Effector memory CD8-positive, alpha-beta T cell (primary cell): ENCODE data around the gene ATP4A.
"Not testable (repeated sequence)": the region's sequence is repeated elsewhere in the genome, so short reads cannot be mapped to it uniquely, and the experiment has no call there.

ENCODE experiments used
- ATAC-seq: fragments of 150-1000 bp; cut with Tn5 transposase; replicated peaks from 2 replicates; pipeline ENCODE4 v1.10.0; 2021; ENCODE audit warnings: mild to moderate bottlenecking, moderate library complexity
- DNase-seq, 3 experiments: peaks; one replicate each; pipeline ENCODE4 v3.0.0; 2021
- H3K27ac Mint-ChIP-seq, 2 donors: one replicate each; pipeline ENCODE4 v1.8.0; 2022; ENCODE audit warnings: mild to moderate bottlenecking in 2 of 2, mixed read lengths in 2 of 2, moderate library complexity in 2 of 2
- H3K27me3 Mint-ChIP-seq, 2 donors: one replicate each; pipeline ENCODE4 v1.8.0; 2022; ENCODE audit warnings: mixed read lengths in 2 of 2
- H3K36me3 Mint-ChIP-seq: one replicate; pipeline ENCODE4 v1.8.0; 2022; ENCODE audit warnings: mild to moderate bottlenecking, moderate library complexity, mixed read lengths; ENCODE audit not compliant: insufficient read depth
- H3K4me1 Mint-ChIP-seq, 2 donors: one replicate each; pipeline ENCODE4 v1.8.0; 2022; ENCODE audit warnings: low read depth in 2 of 2, mixed read lengths in 2 of 2
- H3K4me3 Mint-ChIP-seq, 2 donors: one replicate each; pipeline ENCODE4 v1.8.0; 2022; ENCODE audit warnings: mild to moderate bottlenecking in 2 of 2, mixed read lengths in 2 of 2, moderate library complexity in 2 of 2
- H3K9me3 Mint-ChIP-seq, 2 donors: one replicate each; pipeline ENCODE4 v1.8.0; 2022; ENCODE audit warnings: mixed read lengths in 2 of 2
- total RNA-seq, 9 experiments: gene quantifications; one replicate each; lab custom pipeline; 2026; lab: John Stamatoyannopoulos, UW

ATP4A gene
- total RNA-seq: 0 to 0.19 (median 0) reads per million in 9 experiments

- Mint-ChIP-seq H3K27ac (no peak within 1 kb of the TSS), H3K27me3 (peaks cover 44 to 88% of the 10 kb centered on the region in 2 donors), H3K4me3 (no peak within 1 kb of the TSS), H3K9me3 (no peaks in the 10 kb centered on the region), H3K36me3 (no peaks in the 10 kb centered on the region), H3K4me1 (peaks cover 0 to 4% of the 10 kb centered on the region in 2 donors)
- ATAC-seq (no peak), DNase-seq (no peak)
Observed at GRCh38 chr19:35563207-35563829, at the start of gene ATP4A. TSS of gene ATP4A (minus strand) at chr19:35563658. CDS start at chr19:35563629, 29 bp downstream.

GRCh38 chr19:35612559-35613321 lies 49.3 kb upstream of the ATP4A start, which contains the start of gene HAUS5:
TSS of gene HAUS5 (plus strand) at chr19:35612735. CDS start at chr19:35612795, 60 bp downstream.
- DNase-seq (peak; percentile 94 to 98 (median 97)), ATAC-seq (peak; percentile 94)
- Mint-ChIP-seq H3K27me3 (no peaks in the 10 kb centered on the region), H3K4me1 (peaks cover 0 to 21% of the 10 kb centered on the region in 2 donors), H3K9me3 (peaks cover 0 to 6% of the 10 kb centered on the region in 2 donors), H3K27ac (peak within 1 kb of the TSS; percentile 94 to 95), H3K36me3 (peaks cover 37% of the 10 kb centered on the region), H3K4me3 (peak within 1 kb of the TSS; percentile 82 to 87)

- Mint-ChIP-seq H3K4me1 (peaks cover 0 to 21% of the 10 kb centered on the region in 2 donors), H3K27me3 (no peaks in the 10 kb centered on the region), H3K36me3 (peaks cover 37% of the 10 kb centered on the region), H3K9me3 (peaks cover 0 to 6% of the 10 kb centered on the region in 2 donors), H3K4me3 (peak overlapping the region; percentile 82 to 87), H3K27ac (peak overlapping the region; percentile 94 to 95)
- ATAC-seq (no peak), DNase-seq (no peak)
Observed at GRCh38 chr19:35612224-35612558, 48.7 kb upstream of the ATP4A start.

- ATAC-seq (no peak), DNase-seq (no peak)
- peak overlapping the region; percentile 35 to 51 for H3K27ac Mint-ChIP-seq
- peaks cover 0 to 6% of the 10 kb centered on the region in 2 donors for H3K9me3 Mint-ChIP-seq
- H3K4me3 Mint-ChIP-seq: no peak overlapping the region
- peaks cover 0 to 21% of the 10 kb centered on the region in 2 donors for H3K4me1 Mint-ChIP-seq
- H3K36me3 Mint-ChIP-seq: peaks cover 32% of the 10 kb centered on the region
- H3K27me3 Mint-ChIP-seq: no peaks in the 10 kb centered on the region
Observed at GRCh38 chr19:35609851-35610353, 46.4 kb upstream of the ATP4A start.

- DNase-seq (no peak), ATAC-seq (no peak)
- Mint-ChIP-seq H3K27ac (no peak overlapping the region), H3K36me3 (peaks cover 21% of the 10 kb centered on the region), H3K9me3 (peaks cover 0 to 6% of the 10 kb centered on the region in 2 donors), H3K4me1 (peaks cover 0 to 14% of the 10 kb centered on the region in 2 donors), H3K4me3 (no peak overlapping the region), H3K27me3 (no peaks in the 10 kb centered on the region)
Observed at GRCh38 chr19:35608251-35608650, 44.8 kb upstream of the ATP4A start.

GRCh38 chr19:35607661-35608060 lies 44.2 kb upstream of the ATP4A start:
- H3K4me1 Mint-ChIP-seq: peaks cover 0 to 14% of the 10 kb centered on the region in 2 donors
- no peaks in the 10 kb centered on the region for H3K27me3 Mint-ChIP-seq
- no peak overlapping the region for H3K27ac Mint-ChIP-seq
- peaks cover 20% of the 10 kb centered on the region for H3K36me3 Mint-ChIP-seq
- DNase-seq (no peak), ATAC-seq (no peak)
- H3K9me3 Mint-ChIP-seq: peaks cover 0 to 6% of the 10 kb centered on the region in 2 donors
- no peak overlapping the region for H3K4me3 Mint-ChIP-seq

- peaks cover 15% of the 10 kb centered on the region for H3K36me3 Mint-ChIP-seq
- H3K4me3 Mint-ChIP-seq, H3K27me3 Mint-ChIP-seq, H3K9me3 Mint-ChIP-seq, H3K27ac Mint-ChIP-seq, DNase-seq, ATAC-seq, H3K4me1 Mint-ChIP-seq: not testable (repeated sequence)
Observed at GRCh38 chr19:35607170-35607569, 43.7 kb upstream of the ATP4A start.

GRCh38 chr19:35604436-35604835 lies 41.0 kb upstream of the ATP4A start:
- not testable (repeated sequence) for H3K9me3 Mint-ChIP-seq, H3K27ac Mint-ChIP-seq, H3K4me3 Mint-ChIP-seq, H3K36me3 Mint-ChIP-seq, ATAC-seq, H3K4me1 Mint-ChIP-seq, DNase-seq
- H3K27me3 Mint-ChIP-seq: peaks cover 5 to 22% of the 10 kb centered on the region in 2 donors

GRCh38 chr19:35601971-35602370 lies 38.5 kb upstream of the ATP4A start:
- Mint-ChIP-seq H3K27ac (no peak overlapping the region), H3K36me3 (peaks cover 2% of the 10 kb centered on the region), H3K27me3 (peaks cover 12 to 40% of the 10 kb centered on the region in 2 donors), H3K4me1 (no peaks in the 10 kb centered on the region), H3K4me3 (no peak overlapping the region), H3K9me3 (no peaks in the 10 kb centered on the region)
- DNase-seq (no peak), ATAC-seq (no peak)

GRCh38 chr19:35596366-35596999 lies 33.0 kb upstream of the ATP4A start:
- peak; percentile 21 for ATAC-seq

GRCh38 chr19:35595928-35596327 lies 32.5 kb upstream of the ATP4A start:
- Mint-ChIP-seq H3K36me3 (peaks cover 6% of the 10 kb centered on the region), H3K4me1 (peaks cover 0 to 4% of the 10 kb centered on the region in 2 donors), H3K4me3 (no peak overlapping the region), H3K27ac (no peak overlapping the region), H3K27me3 (peaks cover 20 to 40% of the 10 kb centered on the region in 2 donors), H3K9me3 (no peaks in the 10 kb centered on the region)
- ATAC-seq: no peak
- no peak for DNase-seq

More at GRCh38 chr19:35596366-35596999, 33.0 kb upstream of the ATP4A start:
- Mint-ChIP-seq H3K4me1 (peaks cover 0 to 4% of the 10 kb centered on the region in 2 donors), H3K36me3 (peaks cover 6% of the 10 kb centered on the region), H3K9me3 (no peaks in the 10 kb centered on the region), H3K27me3 (peaks cover 20 to 46% of the 10 kb centered on the region in 2 donors), H3K4me3 (no peak overlapping the region), H3K27ac (no peak overlapping the region)
- no peak for DNase-seq

GRCh38 chr19:35595026-35595425 lies 31.6 kb upstream of the ATP4A start:
- H3K27me3 Mint-ChIP-seq: peaks cover 15 to 31% of the 10 kb centered on the region in 2 donors
- not testable (repeated sequence) for H3K4me3 Mint-ChIP-seq, ATAC-seq, H3K36me3 Mint-ChIP-seq, H3K4me1 Mint-ChIP-seq, DNase-seq, H3K27ac Mint-ChIP-seq, H3K9me3 Mint-ChIP-seq

GRCh38 chr19:35592226-35592625 lies 28.8 kb upstream of the ATP4A start:
- ATAC-seq (no peak), DNase-seq (no peak)
- Mint-ChIP-seq H3K27me3 (peaks cover 8 to 19% of the 10 kb centered on the region in 2 donors), H3K27ac (no peak overlapping the region), H3K36me3 (peaks cover 6% of the 10 kb centered on the region), H3K9me3 (no peaks in the 10 kb centered on the region), H3K4me1 (peaks cover 0 to 4% of the 10 kb centered on the region in 2 donors), H3K4me3 (no peak overlapping the region)
